GM19099 (cell line): ENCODE data around the gene GP1BB.

ENCODE experiments used
- POLR2A ChIP-seq: IDR thresholded peaks from 3 replicates; pipeline ENCODE4 v1.6.1; 2011; ENCODE audit warnings: low read depth; ENCODE audit not compliant: insufficient read length; ENCODE audit errors: extremely low read depth

GP1BB gene

DNA sequence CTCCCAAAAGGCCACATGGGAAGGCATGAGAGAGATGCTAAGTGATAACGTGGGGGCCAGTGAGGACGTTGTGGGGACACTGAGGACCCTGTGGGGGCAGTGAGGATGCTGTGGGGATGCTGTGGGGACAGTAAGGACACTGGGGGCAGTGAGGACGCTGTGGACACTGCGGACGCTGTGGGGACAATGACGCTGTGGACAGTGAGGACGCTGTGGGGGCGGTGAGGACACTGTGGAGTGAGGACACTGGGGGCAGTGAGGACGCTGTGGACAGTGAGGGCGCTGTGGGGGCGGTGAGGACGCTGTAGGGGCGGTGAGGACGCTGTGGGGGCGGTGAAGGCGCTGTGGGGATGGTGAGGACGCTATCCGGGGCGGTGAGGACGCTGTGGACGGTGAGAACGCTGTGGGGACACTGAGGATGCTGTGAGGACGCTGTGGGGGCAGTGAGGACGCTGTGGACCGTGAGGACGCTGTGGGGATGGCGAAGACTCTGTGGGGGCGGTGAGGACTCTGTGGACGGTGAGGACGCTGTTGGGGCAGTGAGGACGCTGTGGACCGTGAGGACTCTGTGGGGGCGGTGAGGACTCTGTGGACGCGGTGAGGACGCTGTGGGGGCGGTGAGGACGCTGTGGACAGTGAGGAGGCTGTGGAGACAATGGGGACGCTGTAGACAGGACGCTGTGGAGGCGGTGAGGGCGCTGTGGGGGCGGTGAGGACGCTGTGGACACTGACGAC lies 1.8 kb downstream of the GP1BB start:
- no peak for TF ChIP-seq POLR2A

- TF ChIP-seq POLR2A, result no peak
These were observed 4.2 kb downstream of the GP1BB start for GRCh38 chr22:19727310-19728150.

GRCh38 chr22:19728271-19728670 lies 4.9 kb downstream of the GP1BB start:
- TF ChIP-seq POLR2A, result no peak

GRCh38 chr22:19728836-19729235 lies 5.5 kb downstream of the GP1BB start:
- TF ChIP-seq POLR2A, result no peak

DNA sequence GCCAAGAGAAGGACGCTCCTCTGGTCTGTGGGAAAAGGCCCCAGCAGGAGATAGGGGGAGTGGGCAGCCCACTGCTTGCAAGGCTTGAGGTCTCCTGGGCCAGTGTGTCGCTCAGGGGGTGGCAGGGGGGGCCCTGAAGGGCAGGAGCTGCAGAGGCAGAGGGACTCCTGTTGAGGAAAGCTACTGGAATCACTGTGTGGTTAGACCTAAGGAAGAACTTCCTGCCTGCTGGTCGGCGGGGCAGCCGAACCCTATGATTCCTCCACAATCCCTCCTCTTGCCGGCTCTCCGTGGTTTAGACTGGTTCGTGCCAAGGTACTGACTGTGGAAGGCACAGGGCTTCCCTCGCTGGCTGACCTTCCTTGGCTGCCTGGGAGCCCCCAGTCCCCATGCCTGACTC lies 6.2 kb downstream of the GP1BB start:
- no peak for TF ChIP-seq POLR2A

DNA sequence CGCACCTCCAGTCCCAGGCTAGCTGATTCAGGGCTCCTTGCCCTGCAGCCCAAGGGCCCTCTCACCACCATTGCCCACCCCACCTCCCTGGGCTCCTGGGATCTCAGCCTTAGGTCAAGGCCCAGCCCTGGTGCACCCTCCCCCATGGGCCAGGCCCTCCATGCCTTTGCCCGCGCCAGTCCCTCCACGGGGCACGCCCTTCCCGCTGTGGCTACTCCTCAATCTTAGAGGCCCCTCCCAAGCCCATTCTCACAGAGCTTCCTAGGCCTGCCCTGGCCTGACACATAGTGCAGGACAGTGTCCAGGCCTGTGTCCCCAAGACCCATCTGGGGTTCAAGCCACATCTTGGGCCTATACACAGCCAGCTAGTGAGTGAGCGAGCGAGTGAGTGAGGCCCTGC lies 6.9 kb downstream of the GP1BB start:
- TF ChIP-seq POLR2A, result no peak

GRCh38 chr22:19730655-19731360 lies 7.5 kb downstream of the GP1BB start:
- TF ChIP-seq POLR2A, result no peak

DNA sequence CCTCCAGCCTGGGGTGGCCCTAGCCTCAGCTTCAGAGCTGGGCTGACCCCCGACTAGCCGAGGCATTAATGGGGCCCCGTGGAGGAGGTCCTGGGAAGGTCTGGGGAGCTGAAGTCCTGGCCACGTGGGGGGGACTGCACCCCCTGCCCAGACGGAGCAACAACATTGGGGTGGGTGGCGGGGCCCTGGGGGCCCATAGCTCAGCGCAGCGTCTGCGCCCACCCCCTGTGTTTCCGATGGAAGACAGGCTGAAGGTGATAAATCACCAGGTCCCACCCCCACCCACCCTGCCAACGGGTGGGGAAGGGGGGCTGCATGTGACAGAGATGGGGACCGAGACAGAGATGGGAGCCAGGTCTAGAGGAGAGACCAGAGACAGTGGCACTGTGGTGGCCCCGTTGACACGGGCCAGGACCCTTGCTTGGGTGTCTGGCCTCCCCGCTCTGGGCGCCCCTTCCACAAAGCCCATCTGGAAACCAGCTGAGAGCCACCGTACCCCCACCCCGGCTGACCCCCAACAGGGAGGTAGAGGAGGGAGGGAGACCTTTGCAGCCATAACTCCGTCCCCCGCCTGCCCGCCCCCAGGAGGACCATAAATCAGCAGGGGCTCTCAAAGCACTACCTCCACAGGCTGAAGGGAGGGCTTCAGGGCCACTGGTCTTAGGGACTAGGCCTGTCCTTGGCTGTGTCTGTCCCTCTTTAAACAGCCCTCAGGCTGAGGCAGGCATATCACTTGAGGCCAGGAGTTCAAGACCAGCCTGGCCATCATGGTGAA lies 8.2 kb downstream of the GP1BB start:
- no peak for TF ChIP-seq POLR2A

DNA sequence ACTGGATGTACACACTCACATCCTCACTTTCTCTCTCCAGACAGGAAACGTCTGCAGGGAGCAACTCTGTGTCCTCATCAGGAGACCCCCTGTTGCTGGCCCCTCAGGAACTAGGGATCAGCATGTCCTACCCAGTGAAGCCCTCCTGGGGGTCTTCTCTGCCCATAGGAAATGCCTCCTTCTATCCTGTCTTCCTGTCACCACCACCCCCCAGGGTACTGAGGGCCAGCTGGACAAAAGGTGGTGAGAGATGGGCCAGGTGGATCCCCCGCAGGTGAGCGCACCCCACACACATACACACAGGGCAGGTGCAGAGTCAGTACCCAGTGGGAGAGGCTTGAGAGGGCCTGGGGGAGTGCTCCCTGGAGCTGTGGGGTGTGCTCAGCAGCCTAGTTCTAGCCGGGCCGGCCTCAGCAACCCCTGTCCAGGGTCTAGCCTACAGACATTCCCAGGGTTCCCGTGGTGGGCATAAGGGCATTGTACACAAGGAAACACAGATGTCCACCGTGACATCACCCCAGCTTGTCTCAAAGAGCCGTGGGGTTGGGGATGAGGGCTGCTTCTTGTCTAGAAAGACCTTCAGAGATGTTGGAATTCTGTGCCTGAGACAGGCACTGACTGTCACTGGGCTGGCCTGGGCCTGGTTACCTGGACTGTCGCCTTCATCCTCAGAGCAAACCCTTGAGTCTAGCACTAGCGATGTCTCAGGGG lies 9.2 kb downstream of the GP1BB start:
- TF ChIP-seq POLR2A, result no peak

GRCh38 chr22:19733755-19734154 lies 10.4 kb downstream of the GP1BB start:
- TF ChIP-seq POLR2A, result no peak

DNA sequence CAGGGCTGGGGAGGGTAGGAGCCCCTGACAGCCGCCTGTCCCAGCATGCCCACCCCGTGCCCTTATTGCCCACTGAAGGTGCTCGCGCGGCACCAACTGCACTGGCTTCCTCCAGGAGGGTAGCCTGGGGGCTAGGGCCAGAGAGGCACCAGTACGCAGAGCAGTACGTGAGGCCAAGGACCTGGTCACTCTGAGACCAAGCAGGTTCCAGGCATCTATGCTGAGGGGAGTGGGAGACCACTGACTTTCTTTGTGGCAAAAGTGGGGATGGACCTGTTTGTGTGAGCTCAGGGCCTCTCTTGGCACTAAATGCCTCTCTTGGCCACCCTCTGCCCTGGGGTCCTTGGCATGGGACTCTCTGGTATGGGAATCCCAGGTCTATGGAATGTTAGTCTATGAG lies 10.8 kb downstream of the GP1BB start:
- no peak for TF ChIP-seq POLR2A

GRCh38 chr22:19734837-19735382 lies 11.6 kb downstream of the GP1BB start:
- no peak for TF ChIP-seq POLR2A

GRCh38 chr22:19735665-19736510 lies 12.5 kb downstream of the GP1BB start:
- no peak for TF ChIP-seq POLR2A

DNA sequence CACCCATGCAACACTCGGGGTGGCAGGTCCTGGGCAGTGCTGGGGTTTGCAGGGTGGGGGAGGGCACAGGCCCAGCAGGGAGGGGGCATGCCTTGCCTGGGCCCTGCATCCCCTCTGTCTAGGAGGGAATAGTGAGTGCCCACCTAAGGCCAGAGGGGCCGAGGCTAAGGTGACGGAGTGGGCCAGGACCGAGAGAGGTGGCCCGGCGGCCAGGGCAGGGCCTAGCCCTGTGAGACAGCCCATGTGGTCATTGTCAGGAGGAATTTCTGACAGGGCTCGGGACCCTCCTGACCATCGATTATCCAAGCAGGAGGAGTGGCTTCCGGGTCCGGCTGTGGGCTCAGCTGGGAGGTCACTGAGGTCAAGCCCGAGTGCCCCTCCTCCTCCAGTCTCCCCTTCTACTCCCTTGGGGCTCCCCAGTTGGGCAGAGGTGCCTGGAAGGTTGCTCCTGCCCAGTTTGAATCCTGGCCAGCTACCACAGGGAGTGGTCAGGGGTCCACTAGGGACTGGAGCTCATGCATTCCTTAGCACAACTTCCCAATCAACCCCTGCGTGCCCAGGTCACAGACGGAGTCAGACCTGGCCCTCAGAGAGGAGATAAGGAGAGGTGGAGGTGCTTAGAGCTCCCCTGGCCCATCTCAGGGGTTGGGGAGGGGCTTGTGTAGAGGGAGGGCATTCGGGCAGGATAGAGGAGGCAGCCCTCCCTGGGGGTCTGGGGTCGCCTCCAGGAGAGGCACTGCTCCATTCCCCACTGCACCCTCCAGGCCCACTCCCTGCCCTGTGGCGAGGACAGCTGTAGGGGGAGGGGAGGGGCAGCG lies 14.7 kb downstream of the GP1BB start:
- TF ChIP-seq POLR2A, result no peak
